GM23338 (cell line): ENCODE results near the gene RGS6. TPM values are rescaled to one million over a fixed set of nuclear protein-coding genes. Genes with fewer than 3 reads are reported as not detected.

Source experiments
- ATAC-seq: fragments of 200-7000 bp; cut with Tn5 transposase; 3 replicates; pipeline ENCODE4 v1.9.1; 2020
- DNase-seq: peaks from one replicate; pipeline ENCODE4 v3.0.0-alpha.2; 2015; ENCODE audit warnings: low spot score
- H2AFZ ChIP-seq: fragments of 200-600 bp; sonication (generic); 2 replicates; pipeline ENCODE4 v1.8.0; 2016; ENCODE audit warnings: antibody characterized with exemption, mild to moderate bottlenecking, moderate library complexity
- H3F3A ChIP-seq: fragments of 200-600 bp; sonication (generic); replicated peaks from 2 replicates; pipeline ENCODE4 v1.8.0; 2017; ENCODE audit warnings: antibody characterized with exemption, mixed run types, low read depth
- H3K27ac ChIP-seq: fragments of 200-600 bp; sonication (generic); 2 replicates; pipeline ENCODE4 v1.6.1; 2016; ENCODE audit warnings: low read depth
- H3K27me3 ChIP-seq: fragments of 200-600 bp; sonication (generic); 2 replicates; pipeline ENCODE4 v1.8.0; 2016; ENCODE audit warnings: mild to moderate bottlenecking, mixed run types, moderate library complexity; ENCODE audit not compliant: insufficient read depth
- H3K36me3 ChIP-seq: fragments of 200-600 bp; sonication (generic); 2 replicates; pipeline ENCODE4 v1.8.0; 2016; ENCODE audit warnings: mild to moderate bottlenecking; ENCODE audit not compliant: insufficient read depth
- H3K4me1 ChIP-seq: fragments of 200-600 bp; sonication (generic); 2 replicates; pipeline ENCODE4 v1.8.0; 2016; ENCODE audit warnings: mild to moderate bottlenecking, moderate library complexity; ENCODE audit not compliant: insufficient read depth
- H3K4me2 ChIP-seq: fragments of 200-600 bp; sonication (generic); 2 replicates; pipeline ENCODE4 v1.7.1; 2017; ENCODE audit warnings: mixed run types
- H3K4me3 ChIP-seq: fragments of 200-600 bp; sonication (generic); 2 replicates; pipeline ENCODE4 v1.6.1; 2016; ENCODE audit warnings: mixed run types
- H3K79me2 ChIP-seq: fragments of 200-600 bp; sonication (generic); replicated peaks from 2 replicates; pipeline ENCODE4 v1.8.0; 2017; ENCODE audit warnings: mild to moderate bottlenecking; ENCODE audit not compliant: insufficient read depth
- H3K9me2 ChIP-seq: fragments of 200-600 bp; sonication (generic); 2 replicates; pipeline ENCODE4 v1.8.0; 2017; ENCODE audit not compliant: insufficient read depth
- H4K20me1 ChIP-seq: fragments of 200-600 bp; sonication (generic); replicated peaks from 2 replicates; pipeline ENCODE4 v1.8.0; 2017; ENCODE audit warnings: mild to moderate bottlenecking; ENCODE audit not compliant: insufficient read depth
- H3K27ac Mint-ChIP-seq: 2 replicates; pipeline ENCODE4 v1.8.0; 2020; ENCODE audit warnings: inconsistent platforms, mild to moderate bottlenecking, moderate library complexity, mixed read lengths
- H3K27me3 Mint-ChIP-seq: 3 replicates; pipeline ENCODE4 v1.8.0; 2022; ENCODE audit warnings: low read depth, mild to moderate bottlenecking, moderate library complexity, mixed read lengths, inconsistent platforms; ENCODE audit not compliant: insufficient read depth, poor library complexity
- H3K36me3 Mint-ChIP-seq: 3 replicates; pipeline ENCODE4 v1.8.0; 2021; ENCODE audit warnings: low read depth, mild to moderate bottlenecking, inconsistent platforms, moderate library complexity, mixed read lengths
- H3K4me1 Mint-ChIP-seq: 3 replicates; pipeline ENCODE4 v1.8.0; 2020; ENCODE audit warnings: mild to moderate bottlenecking, inconsistent platforms, mixed read lengths
- H3K4me3 Mint-ChIP-seq: 3 replicates; pipeline ENCODE4 v1.8.0; 2021; ENCODE audit warnings: moderate library complexity, mild to moderate bottlenecking, inconsistent platforms, mixed read lengths
- H3K9me3 Mint-ChIP-seq: 3 replicates; pipeline ENCODE4 v1.8.0; 2020; ENCODE audit warnings: moderate library complexity, mild to moderate bottlenecking, inconsistent platforms, mixed read lengths
- CREB1 ChIP-seq: fragments of 250-450 bp; sonication (Bioruptor Pico); IDR thresholded peaks from 2 replicates; pipeline ENCODE4 v1.5.0; 2020; ENCODE audit warnings: low read depth, mild to moderate bottlenecking, moderate library complexity
- CTCF ChIP-seq, 2 experiments: fragments of 200-600 bp in 1 of 2; sonication (generic) in 1 of 2; conservative IDR thresholded peaks; 2 replicates each; pipeline versions ENCODE4 v1.5.1 to v1.6.1; 2016 to 2017; ENCODE audit warnings: antibody characterized with exemption in 2 of 2, low read depth in 2 of 2, mild to moderate bottlenecking in 2 of 2, moderate library complexity in 1 of 2
- EZH2 ChIP-seq: fragments of 200-600 bp; sonication (generic); IDR thresholded peaks from one replicate; pipeline ENCODE4 v1.8.0; 2017; ENCODE audit warnings: antibody characterized with exemption, mild to moderate bottlenecking, low read depth; ENCODE audit not compliant: unreplicated experiment
- EZH2phosphoT487 ChIP-seq: fragments of 200-600 bp; sonication (generic); IDR thresholded peaks from one replicate; pipeline ENCODE4 v1.8.1; 2018; ENCODE audit warnings: antibody characterized with exemption; ENCODE audit not compliant: unreplicated experiment
- REST ChIP-seq: IDR thresholded peaks from one replicate; pipeline ENCODE4 v1.6.1; 2018; ENCODE audit warnings: antibody characterized with exemption; ENCODE audit not compliant: unreplicated experiment
- STAT1 ChIP-seq: IDR thresholded peaks from one replicate; pipeline ENCODE4 v1.6.1; 2016; ENCODE audit warnings: antibody characterized with exemption; ENCODE audit not compliant: unreplicated experiment
- ZNF114 ChIP-seq: fragments of 250-450 bp; sonication (Bioruptor Pico); IDR thresholded peaks from 2 replicates; pipeline ENCODE4 v1.5.0; 2020; ENCODE audit warnings: mild to moderate bottlenecking, moderate library complexity
- polyA plus RNA-seq: library from polyadenylated mRNA; unstranded; fragments of >200 nt; fragmentation: Nextera tagmentation; extraction: Ambion mirVana; gene quantifications from 2 replicates; pipeline ENCODE4 v1.2.1, GENCODE V29; 2016
- total RNA-seq: library from RNA; depleted of rRNA; stranded (reverse); fragments of >200 nt; shearing (Covaris generic); gene quantifications from 2 replicates; pipeline ENCODE4 v1.2.3, GENCODE V29; 2014

Gene RGS6
- total and polyA plus RNA-seq, 2 experiments from 2014 or later: 0.66 to 0.83 TPM

GRCh38 chr14:72517736-72518135 lies 585.5 kb downstream of the RGS6 start (continued):
- TF ChIP-seq STAT1 (no peak), CTCF (conservative IDR thresholded peaks at IDR 0.05; ENCODE audit: low read depth in 2 of 2) (no peak), CREB1 (CRISPR knock-in tag) (no peak), REST (no peak)

GRCh38 chr14:72518809-72519377 lies 586.7 kb downstream of the RGS6 start:
- no peaks in the 10 kb centered on the region for H3K79me2 ChIP-seq
- Mint-ChIP-seq H3K9me3 (peaks cover 12% of the 10 kb centered on the region), H3K27ac (no peak overlapping the region), H3K27me3 (peaks cover 3% of the 10 kb centered on the region), H3K4me1 (no peaks in the 10 kb centered on the region), H3K36me3 (no peaks in the 10 kb centered on the region), H3K4me3 (no peak overlapping the region)
- DNase-seq (no peak), ATAC-seq (no peak)
- H4K20me1 ChIP-seq: no peaks in the 10 kb centered on the region
- no peaks in the 10 kb centered on the region for H3F3A ChIP-seq
- no peaks in the 10 kb centered on the region for H3K9me2 ChIP-seq
- H2AFZ ChIP-seq: no peak overlapping the region
- no peak overlapping the region for H3K27ac ChIP-seq
- H3K4me2 ChIP-seq: no peak overlapping the region
- H3K36me3 ChIP-seq: no peaks in the 10 kb centered on the region
- no peak overlapping the region for H3K4me3 ChIP-seq
- no peaks in the 10 kb centered on the region for H3K27me3 ChIP-seq
- H3K4me1 ChIP-seq: no peaks in the 10 kb centered on the region
- TF ChIP-seq EZH2phosphoT487 (no peak), ZNF114 (CRISPR knock-in tag) (no peak)

GRCh38 chr14:72519543-72519942 lies 587.3 kb downstream of the RGS6 start:
- Mint-ChIP-seq H3K4me3 (no peak overlapping the region), H3K9me3 (peaks cover 12% of the 10 kb centered on the region), H3K27ac (no peak overlapping the region), H3K36me3 (no peaks in the 10 kb centered on the region), H3K27me3 (peaks cover under 1% of the 10 kb centered on the region), H3K4me1 (no peaks in the 10 kb centered on the region)
- no peak for ATAC-seq
- Histone ChIP-seq H3K4me2 (no peak overlapping the region), H3K27me3 (no peaks in the 10 kb centered on the region), H3K36me3 (no peaks in the 10 kb centered on the region), H2AFZ (no peak overlapping the region), H4K20me1 (no peaks in the 10 kb centered on the region), H3K9me2 (no peaks in the 10 kb centered on the region), H3K4me1 (no peaks in the 10 kb centered on the region), H3K79me2 (no peaks in the 10 kb centered on the region), H3K27ac (no peak overlapping the region), H3K4me3 (no peak overlapping the region), H3F3A (no peaks in the 10 kb centered on the region)
- no peak for DNase-seq
- TF ChIP-seq EZH2: no peak
- TF ChIP-seq ZNF114 (CRISPR knock-in tag): no peak
- TF ChIP-seq CREB1 (CRISPR knock-in tag): no peak
